HG02588 (cell line): Measurements from ENCODE around the gene HCFC1.

Source experiments
- ATAC-seq: cut with Tn5 transposase; IDR thresholded peaks from one replicate; pipeline ENCODE4 v1.9.1; 2021; ENCODE audit warnings: mild to moderate bottlenecking, moderate library complexity; ENCODE audit not compliant: unreplicated experiment

The HCFC1 gene

GRCh38 chrX:153974726-153975286 is 3.2 kb upstream of the HCFC1 start:
- no peak for ATAC-seq

GRCh38 chrX:153974003-153974725 is 2.5 kb upstream of the HCFC1 start:
- no peak for ATAC-seq

GRCh38 chrX:153973127-153974002 is 1.7 kb upstream of the HCFC1 start:
- ATAC-seq, result no peak

- ATAC-seq, result peak; percentile 49
Observed at GRCh38 chrX:153972368-153973126, 929 bp upstream of the HCFC1 start, which contains the start of gene TMEM187. TSS of gene TMEM187 (plus strand) at chrX:153972754. CDS start at chrX:153982063, 9,309 bp downstream.

- peak; percentile 35 for ATAC-seq
Observed at GRCh38 chrX:153971124-153971449, 531 bp downstream of the HCFC1 start.

GRCh38 chrX:153970357-153971123 is 1.1 kb downstream of the HCFC1 start:
- no peak for ATAC-seq

GRCh38 chrX:153969904-153970356 is 1.7 kb downstream of the HCFC1 start:
- no peak for ATAC-seq

- ATAC-seq, result no peak
Observed at GRCh38 chrX:153969125-153969903, 2.3 kb downstream of the HCFC1 start.

GRCh38 chrX:153968754-153969124 is 2.9 kb downstream of the HCFC1 start:
- no peak for ATAC-seq

- ATAC-seq, result no peak
Observed at GRCh38 chrX:153968255-153968654, 3.4 kb downstream of the HCFC1 start.

GRCh38 chrX:153967536-153968224 is 3.9 kb downstream of the HCFC1 start:
- no peak for ATAC-seq

- no peak for ATAC-seq
Observed at GRCh38 chrX:153966841-153967535, 4.6 kb downstream of the HCFC1 start.

GRCh38 chrX:153966283-153966688 is 5.3 kb downstream of the HCFC1 start:
- ATAC-seq, result no peak

- ATAC-seq, result no peak
Observed at GRCh38 chrX:153965406-153965805, 6.2 kb downstream of the HCFC1 start.

- no peak for ATAC-seq
Observed at GRCh38 chrX:153964105-153964504, 7.5 kb downstream of the HCFC1 start.

GRCh38 chrX:153963546-153963945 is 8.1 kb downstream of the HCFC1 start:
- no peak for ATAC-seq

- ATAC-seq, result no peak
Observed at GRCh38 chrX:153961292-153961691, 10.3 kb downstream of the HCFC1 start.

- no peak for ATAC-seq
Observed at GRCh38 chrX:153960786-153961185, 10.8 kb downstream of the HCFC1 start.
